Activated CD8-positive, alpha-beta memory T cell treated with anti-CD3 and anti-CD28 coated beads for 36 hours (primary cell): ENCODE results near the gene KCNK4. TPM values are rescaled to one million over a fixed set of nuclear protein-coding genes. Genes with fewer than 3 reads are reported as not detected.

Experiments used
- CTCF ChIA-PET: fragments of 350-600 bp; sonication (Branson Sonifier 250); formaldehyde crosslinking; loops from one replicate; lab custom pipeline; 2021; ENCODE audit warnings: antibody characterized with exemption; lab: Charles Lee
- POLR2A ChIA-PET: fragments of 350-600 bp; sonication (Branson Sonifier 250); formaldehyde crosslinking; loops from one replicate; lab custom pipeline; 2021; ENCODE audit warnings: antibody characterized with exemption; lab: Charles Lee
- total RNA-seq, 2 experiments: library from RNA; stranded (reverse); gene quantifications; one replicate each; pipeline ENCODE4 v1.2.3, GENCODE V29; 2021

The KCNK4 gene
- total RNA-seq, 2 experiments from 2014 or later = not detected

- ChIA-PET CTCF (interaction anchor here (1.9 to 3.4 kb wide), 3 partner anchors 10 to 22 kb away, joined by 5 to 26 read pairs (median 5); no protein-coding TSS in a partner anchor), POLR2A (interaction anchor here (0.6 kb wide), 1 partner anchor 36 kb away, joined by 6 read pairs; no protein-coding TSS in a partner anchor)
Observed at GRCh38 chr11:64281957-64282770, 8.9 kb upstream of the KCNK4 start.

- CTCF ChIA-PET = interaction anchor here (1.0 to 3.4 kb wide), 4 partner anchors 11 to 32 kb away, joined by 3 to 26 read pairs (median 6); partner anchors contain the start of gene PLCB3
- POLR2A ChIA-PET = interaction anchor here (3.3 kb wide), 1 partner anchor 13 kb away, joined by 20 read pairs; no protein-coding TSS in a partner anchor
Observed at GRCh38 chr11:64283092-64283491, 8.0 kb upstream of the KCNK4 start.

GRCh38 chr11:64284048-64284961 is 6.8 kb upstream of the KCNK4 start, which contains the start of gene BAD:
BAD (minus strand) TSS chr11:64284665; CDS start chr11:64284368, 297 bp downstream.
- ChIA-PET CTCF (interaction anchor here (0.6 to 3.4 kb wide), 6 partner anchors 11 to 33 kb away, joined by 3 to 26 read pairs (median 6); partner anchors contain the start of genes CATSPERZ and PLCB3), POLR2A (interaction anchor here (0.7 to 3.3 kb wide), 6 partner anchors 14 to 78 kb away, joined by 3 to 20 read pairs (median 4); partner anchors contain the start of genes CATSPERZ, FERMT3, FKBP2 and TRMT112)

GRCh38 chr11:64284962-64285884 is 5.9 kb upstream of the KCNK4 start, which contains the start of gene GPR137:
GPR137 (plus strand) TSS chr11:64285848; CDS start chr11:64286525, 677 bp downstream.
- ChIA-PET CTCF (interaction anchor here (1.7 to 3.4 kb wide), 3 partner anchors 16 to 34 kb away, joined by 8 to 26 read pairs (median 15); partner anchors contain the start of genes CATSPERZ and PLCB3), POLR2A (interaction anchor here (0.6 to 3.3 kb wide), 8 partner anchors 15 to 1444 kb away, joined by 3 to 20 read pairs (median 4); partner anchors contain the start of genes CATSPERZ, FERMT3, FKBP2 and TRMT112)

- ChIA-PET POLR2A (interaction anchor here (0.9 to 3.3 kb wide), 2 partner anchors 16 to 18 kb away, joined by 3 to 20 read pairs; no protein-coding TSS in a partner anchor), CTCF (interaction anchor here (0.9 to 3.4 kb wide), 5 partner anchors 15 to 35 kb away, joined by 3 to 26 read pairs (median 8); partner anchors contain the start of genes CATSPERZ and PLCB3)
Observed at GRCh38 chr11:64285885-64286800, 5.0 kb upstream of the KCNK4 start.

GRCh38 chr11:64286801-64287159 is 4.3 kb upstream of the KCNK4 start:
- CTCF ChIA-PET = interaction anchor here (0.9 to 2.5 kb wide), 3 partner anchors 14 to 18 kb away, joined by 3 to 11 read pairs (median 4); no protein-coding TSS in a partner anchor
- POLR2A ChIA-PET = no interaction called here

GRCh38 chr11:64287676-64288352 is 3.3 kb upstream of the KCNK4 start:
- POLR2A ChIA-PET = no interaction called here

GRCh38 chr11:64288353-64288750 is 2.8 kb upstream of the KCNK4 start:
- ChIA-PET CTCF (interaction anchor here (0.6 to 2.5 kb wide), 3 partner anchors 13 to 21 kb away, joined by 3 to 11 read pairs (median 3); no protein-coding TSS in a partner anchor), POLR2A (no interaction called here)

More at GRCh38 chr11:64287676-64288352, 3.3 kb upstream of the KCNK4 start:
- CTCF ChIA-PET = interaction anchor here (0.7 to 2.5 kb wide), 3 partner anchors 13 to 17 kb away, joined by 3 to 11 read pairs (median 4); no protein-coding TSS in a partner anchor

GRCh38 chr11:64289002-64289564 is 2.0 kb upstream of the KCNK4 start:
- ChIA-PET CTCF (interaction anchor here (0.5 to 2.5 kb wide), 6 partner anchors 12 to 600 kb away, joined by 3 to 11 read pairs (median 6); partner anchors contain the start of genes CATSPERZ and PLCB3), POLR2A (interaction anchor here (1.2 kb wide), 1 partner anchor 82 kb away, joined by 3 read pairs; the partner anchor contains the start of gene FERMT3)

- ChIA-PET POLR2A (interaction anchor here (1.2 kb wide), 1 partner anchor 84 kb away, joined by 3 read pairs; the partner anchor contains the start of gene FERMT3), CTCF (interaction anchor here (1.3 to 4.6 kb wide), 4 partner anchors 10 to 40 kb away, joined by 4 to 26 read pairs (median 8); partner anchors contain the start of genes CATSPERZ and PLCB3)
Observed at GRCh38 chr11:64290352-64291261, 495 bp upstream of the KCNK4 start.

- ChIA-PET CTCF (interaction anchor here (0.6 to 4.6 kb wide), 4 partner anchors 9 to 318 kb away, joined by 3 to 26 read pairs (median 6); no protein-coding TSS in a partner anchor), POLR2A (no interaction called here)
Observed at GRCh38 chr11:64291752-64292459, 804 bp downstream of the KCNK4 start.

GRCh38 chr11:64292460-64293254 is 1.6 kb downstream of the KCNK4 start:
- ChIA-PET CTCF (interaction anchor here (0.6 to 4.6 kb wide), 6 partner anchors 9 to 319 kb away, joined by 3 to 26 read pairs (median 3); no protein-coding TSS in a partner anchor), POLR2A (interaction anchor here (0.5 kb wide), 1 partner anchor 107 kb away, joined by 4 read pairs; the partner anchor contains the start of gene STIP1)
